SU-DHL-6 (cell line): ENCODE results near the gene HOXD4.

ENCODE experiments used
- EZH2phosphoT487 ChIP-seq: fragments of 200-600 bp; sonication (generic), shearing (Covaris generic); conservative IDR thresholded peaks from 2 replicates; pipeline ENCODE4 v1.6.1; 2018; ENCODE audit warnings: mild to moderate bottlenecking, antibody characterized with exemption, low read length, moderate library complexity, mixed read lengths
- TF ChIP-seq, protein P1 (sequence below): fragments of 200-600 bp; sonication (generic); IDR thresholded peaks from one replicate; pipeline ENCODE4 v1.5.1; 2017; ENCODE audit warnings: antibody characterized with exemption, mild to moderate bottlenecking, low read length, moderate library complexity; ENCODE audit not compliant: insufficient read depth, poor library complexity, severe bottlenecking

DNA sequence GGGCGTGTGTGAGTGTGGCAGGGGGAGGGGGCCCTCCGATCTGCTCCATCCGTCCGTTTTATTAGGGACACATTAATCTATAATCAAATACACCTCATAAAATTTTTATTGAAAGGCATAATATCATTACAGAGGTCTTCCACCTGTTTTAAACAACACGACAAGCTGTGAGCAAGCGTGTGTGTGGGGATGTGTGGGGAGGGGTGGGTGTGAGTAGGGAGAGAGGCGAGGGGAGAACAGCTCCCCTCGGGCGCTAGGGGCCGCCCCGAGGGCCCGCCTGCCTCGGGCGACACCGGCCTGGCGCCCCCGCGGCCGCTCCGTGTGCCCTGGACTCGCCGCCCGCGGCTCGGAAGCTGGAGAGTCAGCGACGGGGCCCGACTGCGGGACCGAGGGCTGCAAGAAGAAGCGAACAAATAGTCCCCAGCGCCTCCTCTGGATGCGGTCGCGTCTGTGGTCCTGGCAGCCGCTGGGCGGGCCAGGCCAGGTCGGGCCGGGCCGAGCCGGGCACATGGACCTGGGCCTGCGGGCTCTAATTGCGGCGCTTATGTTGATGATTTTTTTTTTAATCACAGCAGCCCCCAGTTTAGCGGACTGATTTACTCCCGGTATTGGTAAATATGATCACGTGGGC lies 29.2 kb upstream of the HOXD4 start:
- TF ChIP-seq, protein P1, sequence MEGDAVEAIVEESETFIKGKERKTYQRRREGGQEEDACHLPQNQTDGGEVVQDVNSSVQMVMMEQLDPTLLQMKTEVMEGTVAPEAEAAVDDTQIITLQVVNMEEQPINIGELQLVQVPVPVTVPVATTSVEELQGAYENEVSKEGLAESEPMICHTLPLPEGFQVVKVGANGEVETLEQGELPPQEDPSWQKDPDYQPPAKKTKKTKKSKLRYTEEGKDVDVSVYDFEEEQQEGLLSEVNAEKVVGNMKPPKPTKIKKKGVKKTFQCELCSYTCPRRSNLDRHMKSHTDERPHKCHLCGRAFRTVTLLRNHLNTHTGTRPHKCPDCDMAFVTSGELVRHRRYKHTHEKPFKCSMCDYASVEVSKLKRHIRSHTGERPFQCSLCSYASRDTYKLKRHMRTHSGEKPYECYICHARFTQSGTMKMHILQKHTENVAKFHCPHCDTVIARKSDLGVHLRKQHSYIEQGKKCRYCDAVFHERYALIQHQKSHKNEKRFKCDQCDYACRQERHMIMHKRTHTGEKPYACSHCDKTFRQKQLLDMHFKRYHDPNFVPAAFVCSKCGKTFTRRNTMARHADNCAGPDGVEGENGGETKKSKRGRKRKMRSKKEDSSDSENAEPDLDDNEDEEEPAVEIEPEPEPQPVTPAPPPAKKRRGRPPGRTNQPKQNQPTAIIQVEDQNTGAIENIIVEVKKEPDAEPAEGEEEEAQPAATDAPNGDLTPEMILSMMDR: no peak
- no peak for TF ChIP-seq EZH2phosphoT487
